ENCODE measurements around the gene FAM53B.

FAM53B gene

DNA sequence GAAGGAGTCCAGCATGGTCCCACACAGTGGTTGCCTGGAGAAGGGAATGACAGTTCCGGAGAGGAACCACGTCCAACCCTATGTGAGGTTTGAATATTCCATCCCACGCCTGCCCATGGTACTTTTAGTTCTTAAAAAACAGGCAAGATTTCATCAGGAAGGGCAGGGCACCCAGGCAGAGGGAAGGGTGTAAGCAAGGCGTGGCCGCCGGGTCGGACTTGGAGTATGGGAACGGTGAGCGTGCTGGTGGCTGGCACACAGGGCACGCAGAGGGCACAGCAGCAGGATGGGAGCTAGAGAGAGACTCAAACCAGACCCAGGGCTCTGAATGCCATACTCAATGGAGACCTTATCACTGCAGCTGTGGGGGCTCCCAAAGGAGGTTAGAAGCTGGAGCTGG, 34.3 kb downstream of the FAM53B start:
- DNase-seq (ENCODE audit: low read depth, low spot score) = no peak

GRCh38 chr10:124708922-124709520, 35.2 kb downstream of the FAM53B start:
- DNase-seq (ENCODE audit: low read depth, low spot score) = no peak

- DNase-seq (ENCODE audit: low read depth, low spot score) = no peak
Observed at GRCh38 chr10:124708246-124708779, 35.9 kb downstream of the FAM53B start.

DNA sequence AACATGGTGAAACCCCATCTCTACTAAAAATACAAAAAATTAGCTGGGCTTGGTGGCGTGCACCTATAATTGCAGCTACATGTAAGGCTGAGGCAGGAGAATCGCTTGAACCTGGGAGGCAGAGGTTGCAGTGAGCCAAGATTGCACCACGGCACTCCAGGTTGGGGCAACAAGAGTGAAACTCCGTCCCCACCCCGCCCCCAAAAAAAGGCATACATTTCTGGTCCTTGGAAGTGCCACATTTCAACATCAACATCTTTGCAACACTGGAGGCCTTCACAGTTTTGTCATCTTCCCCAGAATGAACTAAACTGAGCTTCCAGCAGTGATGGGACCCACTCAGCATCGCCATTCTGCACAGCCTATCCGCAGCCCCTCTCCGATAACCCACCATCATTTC, 36.6 kb downstream of the FAM53B start:
- no peak for DNase-seq (ENCODE audit: low read depth, low spot score)

- DNase-seq (ENCODE audit: low read depth, low spot score) = no peak
Observed at GRCh38 chr10:124707144-124707467, 37.1 kb downstream of the FAM53B start.

DNA sequence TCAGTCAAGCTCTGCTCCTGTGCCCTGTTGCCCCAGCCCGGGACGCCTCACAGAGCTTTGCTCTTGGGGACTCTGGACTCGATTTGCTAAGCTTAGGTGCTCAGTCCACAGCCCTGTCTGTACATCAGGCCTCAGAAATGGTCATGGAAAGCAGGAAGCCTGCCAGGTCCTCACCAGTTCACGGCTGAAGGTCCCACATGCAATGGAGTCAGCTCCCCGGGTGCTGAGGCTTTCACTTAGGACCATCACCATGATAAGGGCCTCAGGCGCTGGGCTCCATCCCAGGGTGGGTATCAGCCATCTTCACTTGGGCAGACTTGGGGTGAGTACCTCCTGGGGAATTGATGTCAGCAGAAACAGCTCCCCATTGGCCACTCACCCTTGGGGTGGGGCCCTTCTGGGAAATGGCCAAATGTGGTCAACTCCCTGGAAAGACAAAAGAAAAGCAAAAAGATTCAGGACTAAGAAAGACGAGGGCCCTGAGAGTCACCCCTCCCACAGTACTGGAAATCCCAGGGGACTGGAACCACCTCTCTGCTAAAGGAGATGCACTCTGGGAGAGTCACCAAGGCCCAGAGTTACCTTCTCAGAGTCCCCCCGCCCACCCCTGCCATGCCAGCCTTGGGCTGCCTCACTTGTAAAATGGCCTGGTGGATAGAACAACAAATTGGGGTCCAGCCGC, 37.6 kb downstream of the FAM53B start:
- no peak for DNase-seq (ENCODE audit: low read depth, low spot score)

- DNase-seq (ENCODE audit: low read depth, low spot score) = no peak
Observed at GRCh38 chr10:124705817-124706461, 38.2 kb downstream of the FAM53B start.

DNA sequence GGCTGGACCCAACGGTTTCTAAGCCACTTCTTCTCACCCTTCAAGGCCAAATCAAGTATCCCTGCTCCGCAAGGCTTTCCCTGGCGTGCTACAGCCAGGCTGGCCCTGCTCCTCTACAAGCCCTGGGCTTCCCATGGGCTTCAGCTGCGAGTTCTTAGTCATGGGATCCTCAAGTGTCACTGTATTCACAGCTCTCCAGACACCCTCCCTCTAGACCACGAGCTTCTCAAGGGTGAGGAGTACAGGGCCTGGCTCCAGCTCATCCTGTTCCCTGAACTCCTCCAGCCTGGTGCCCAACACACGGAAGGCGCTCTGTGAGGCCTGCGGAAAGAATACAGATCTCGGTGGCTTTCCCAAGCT, 38.8 kb downstream of the FAM53B start:
- DNase-seq (ENCODE audit: low read depth, low spot score) = no peak

- DNase-seq (ENCODE audit: low read depth, low spot score) = no peak
Observed at GRCh38 chr10:124704428-124705380, 39.5 kb downstream of the FAM53B start.

- DNase-seq (ENCODE audit: low read depth, low spot score) = no peak
Observed at GRCh38 chr10:124703778-124704427, 40.3 kb downstream of the FAM53B start.

GRCh38 chr10:124703372-124703771, 40.8 kb downstream of the FAM53B start:
- no peak for DNase-seq (ENCODE audit: low read depth, low spot score)

- DNase-seq (ENCODE audit: low read depth, low spot score) = no peak
Observed at GRCh38 chr10:124701881-124702656, 42.1 kb downstream of the FAM53B start.

- DNase-seq (ENCODE audit: low read depth, low spot score) = no peak
Observed at GRCh38 chr10:124701435-124701834, 42.7 kb downstream of the FAM53B start.

DNA sequence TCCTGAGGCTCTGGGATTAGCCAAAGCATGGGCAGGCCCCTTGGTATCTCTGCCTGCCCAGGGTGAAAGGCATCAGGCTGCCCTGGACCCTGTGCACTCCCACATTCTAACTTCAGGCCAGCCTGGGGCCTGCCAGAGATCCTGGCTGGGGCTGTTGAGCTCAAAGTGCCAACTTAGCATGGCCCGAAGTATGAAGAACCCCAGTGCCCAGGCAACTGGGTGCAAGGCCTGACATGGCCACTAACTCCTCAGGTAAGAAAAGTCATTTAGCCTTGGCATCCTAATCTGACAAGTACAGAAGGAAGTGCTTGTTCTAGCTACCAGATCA, 43.2 kb downstream of the FAM53B start:
- no peak for DNase-seq (ENCODE audit: low read depth, low spot score)

DNA sequence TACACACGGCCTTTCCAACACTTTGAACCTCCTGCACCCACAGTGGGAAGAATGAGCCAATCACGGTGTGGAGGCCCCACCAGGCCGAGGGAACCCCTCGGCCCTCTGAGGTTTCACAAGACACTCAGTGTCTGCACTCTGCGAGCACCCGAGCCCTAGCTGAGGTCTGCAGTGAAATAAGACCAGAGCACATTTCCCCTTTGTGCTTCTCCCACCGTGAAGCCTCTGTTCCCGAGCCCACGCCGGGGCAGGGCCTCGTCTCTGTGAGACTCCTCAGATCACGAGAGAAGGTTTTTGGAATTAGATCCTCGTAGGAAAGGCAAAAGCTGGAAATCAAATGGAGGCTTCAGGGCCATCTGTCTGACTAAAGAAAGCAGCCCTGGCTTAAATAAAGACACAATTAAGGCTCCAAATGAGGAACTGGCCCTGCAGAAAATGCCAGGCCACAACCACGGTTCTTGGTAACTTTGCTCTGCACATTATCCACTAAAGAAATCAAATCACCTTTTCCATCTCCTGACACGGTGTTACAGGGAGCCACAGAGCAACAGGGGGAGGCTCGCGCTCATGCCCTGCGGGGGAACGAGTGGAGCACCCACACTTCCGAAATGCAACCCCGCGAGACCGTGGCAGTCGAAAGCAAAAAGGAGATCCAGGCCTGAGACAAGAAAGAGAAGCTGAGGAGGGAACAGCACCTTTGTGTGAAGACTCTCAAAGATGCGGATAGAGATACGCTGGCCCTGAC, 43.7 kb downstream of the FAM53B start:
- no peak for DNase-seq (ENCODE audit: low read depth, low spot score)

DNA sequence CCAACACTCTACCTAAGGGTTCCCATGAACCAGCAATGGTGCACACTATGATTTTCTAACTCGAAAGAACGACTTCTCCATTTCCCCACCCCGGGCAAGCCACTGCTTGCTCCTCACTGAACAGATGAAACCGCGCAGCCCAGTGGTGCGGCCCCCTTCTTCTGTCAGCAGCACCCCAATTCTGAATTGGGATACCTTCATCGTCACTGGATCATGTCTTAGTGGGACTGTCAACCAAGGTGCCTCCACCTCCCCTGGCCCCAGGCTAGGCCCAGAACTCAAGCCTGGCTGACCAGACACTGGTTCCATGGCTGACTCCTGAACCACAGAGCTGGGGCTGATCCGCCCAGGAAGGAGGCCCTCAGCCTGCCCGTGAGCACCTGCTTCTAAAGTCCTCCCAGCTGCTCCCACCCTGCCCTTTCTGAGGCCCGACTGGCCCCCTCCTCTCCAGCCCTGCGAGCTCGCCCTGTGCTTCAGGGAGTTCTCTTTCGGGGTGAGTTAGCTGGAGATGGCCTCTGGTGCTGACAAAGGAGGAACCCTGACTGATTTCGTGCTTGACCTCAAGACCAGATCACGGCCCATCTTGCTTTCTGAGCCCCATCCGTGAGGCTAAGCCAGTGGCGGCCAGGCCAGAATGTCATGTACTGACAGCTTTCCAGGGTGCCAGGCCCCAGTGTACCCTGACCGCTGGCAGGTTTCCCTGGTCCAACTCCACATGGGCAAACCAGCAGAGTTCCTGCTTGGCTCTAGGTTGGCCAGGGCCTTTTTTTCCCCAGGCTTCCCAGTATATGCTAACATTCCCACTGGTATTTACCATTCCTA, 44.5 kb downstream of the FAM53B start:
- no peak for DNase-seq (ENCODE audit: low read depth, low spot score)

DNA sequence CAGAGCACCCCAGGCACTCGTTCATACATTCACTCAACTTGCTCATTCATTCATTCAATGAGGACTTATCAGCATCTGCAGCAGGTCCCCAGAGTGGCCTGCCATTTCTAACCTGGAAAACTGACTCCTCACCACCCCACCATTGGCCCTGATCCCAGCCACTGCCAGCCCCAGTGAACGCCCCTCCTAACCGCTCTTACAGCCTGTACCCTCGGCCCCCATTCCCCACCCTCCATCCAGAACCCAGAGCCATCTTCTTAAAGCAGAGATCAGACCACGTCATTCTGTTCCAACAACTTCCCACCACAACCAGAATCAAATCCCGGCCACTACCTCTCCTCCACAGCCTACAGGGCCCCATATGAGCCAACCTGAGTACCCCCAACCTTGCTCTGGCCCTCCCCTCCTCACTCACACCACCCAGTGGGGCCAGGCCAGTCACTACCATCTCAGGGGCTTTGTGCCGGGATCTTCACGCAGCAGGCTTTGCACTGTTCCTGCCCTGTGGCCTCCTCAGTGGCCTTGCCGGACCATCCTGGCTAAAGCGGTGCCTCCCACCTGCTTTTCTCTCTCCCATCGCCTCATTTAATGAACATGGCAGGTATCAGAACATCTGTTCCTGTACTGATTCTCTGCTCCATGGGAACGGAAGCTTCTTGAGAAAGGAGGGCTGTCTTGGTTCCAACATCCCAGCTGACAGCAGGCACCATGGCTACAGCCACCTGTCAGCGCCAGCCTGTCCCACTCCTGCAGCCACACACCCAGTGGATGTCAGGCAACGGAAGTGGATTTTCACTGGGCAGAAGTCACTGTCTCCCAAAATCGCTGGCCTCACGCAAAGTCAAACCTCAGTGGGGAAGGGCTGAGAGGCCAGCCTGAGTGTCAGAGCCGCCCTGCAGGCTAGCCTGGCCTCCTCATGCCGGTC, 45.4 kb downstream of the FAM53B start:
- no peak for DNase-seq (ENCODE audit: low read depth, low spot score)
